ENCODE data around the gene HIBADH. TPM values are rescaled to one million over a fixed set of nuclear protein-coding genes. Genes with fewer than 3 reads are reported as not detected.

Gene HIBADH
- total RNA-seq, 1 experiment from 2014 or later = 33.7 TPM

- H3K4me1 Mint-ChIP-seq (ENCODE audit: low read depth, unreplicated experiment) = peaks cover 15% of the 10 kb centered on the region
- Histone ChIP-seq H3K4me3 (ENCODE audit: low read depth, low read length) (no peak overlapping the region), H3K27me3 (replicated peaks; ENCODE audit: control insufficient read depth, insufficient read depth, low read length) (no peaks in the 10 kb centered on the region), H3K4me1 (peaks cover 14% of the 10 kb centered on the region), H3K9me3 (no peaks in the 10 kb centered on the region), H3K36me3 (ENCODE audit: control insufficient read depth, insufficient read depth, low read length) (no peaks in the 10 kb centered on the region)
- no peak overlapping the region for H3K4me3 Mint-ChIP-seq (ENCODE audit: unreplicated experiment)
- no peak for TF ChIP-seq CTCF (IDR thresholded peaks at IDR 0.05; ENCODE audit: insufficient read depth in 1 of 2, low read depth in 1 of 2, low read length in 1 of 2, severe bottlenecking in 1 of 2, unreplicated experiment in 1 of 2)
- no peaks in the 10 kb centered on the region for H3K9me3 Mint-ChIP-seq (ENCODE audit: unreplicated experiment)
- no peaks in the 10 kb centered on the region for H3K27me3 Mint-ChIP-seq (ENCODE audit: insufficient read depth, unreplicated experiment)
- no peaks in the 10 kb centered on the region for H3K36me3 Mint-ChIP-seq (ENCODE audit: insufficient read depth, unreplicated experiment)
- POLR2A ChIA-PET = no interaction called here
- intact Hi-C loops (cut with micrococcal nuclease; ENCODE audit: unreplicated experiment) = no loop called here
- no TSS peak for BruUV-seq (replicated peaks)
- no peak overlapping the region for H3K27ac Mint-ChIP-seq (ENCODE audit: unreplicated experiment)
- no peak for DNase-seq
- CTCF ChIA-PET = no interaction called here
Measured at GRCh38 chr7:27518561-27519350, 143.9 kb downstream of the HIBADH start.

- intact Hi-C loops (cut with micrococcal nuclease; ENCODE audit: unreplicated experiment) = no loop called here
- Histone ChIP-seq H3K4me3 (ENCODE audit: low read depth, low read length) (no peak overlapping the region), H3K9me3 (no peaks in the 10 kb centered on the region), H3K36me3 (ENCODE audit: control insufficient read depth, insufficient read depth, low read length) (no peaks in the 10 kb centered on the region), H3K27me3 (replicated peaks; ENCODE audit: control insufficient read depth, insufficient read depth, low read length) (no peaks in the 10 kb centered on the region), H3K4me1 (peaks cover 14% of the 10 kb centered on the region)
- Mint-ChIP-seq H3K4me3 (ENCODE audit: unreplicated experiment) (no peak overlapping the region), H3K9me3 (ENCODE audit: unreplicated experiment) (no peaks in the 10 kb centered on the region), H3K4me1 (ENCODE audit: low read depth, unreplicated experiment) (peaks cover 15% of the 10 kb centered on the region), H3K36me3 (ENCODE audit: insufficient read depth, unreplicated experiment) (no peaks in the 10 kb centered on the region), H3K27ac (ENCODE audit: unreplicated experiment) (no peak overlapping the region), H3K27me3 (ENCODE audit: insufficient read depth, unreplicated experiment) (no peaks in the 10 kb centered on the region)
- CTCF ChIA-PET = no interaction called here
- POLR2A ChIA-PET = no interaction called here
- TF ChIP-seq CTCF (IDR thresholded peaks at IDR 0.05; ENCODE audit: insufficient read depth in 1 of 2, low read depth in 1 of 2, low read length in 1 of 2, severe bottlenecking in 1 of 2, unreplicated experiment in 1 of 2) = no peak
- no peak for DNase-seq
- no TSS peak for BruUV-seq (replicated peaks)
Measured at GRCh38 chr7:27516421-27516820, 146.3 kb downstream of the HIBADH start.

- no peak overlapping the region for H3K27ac Mint-ChIP-seq (ENCODE audit: unreplicated experiment)
- no peaks in the 10 kb centered on the region for H3K27me3 Mint-ChIP-seq (ENCODE audit: insufficient read depth, unreplicated experiment)
- no TSS peak for BruUV-seq (replicated peaks)
- TF ChIP-seq CTCF (IDR thresholded peaks at IDR 0.05; ENCODE audit: insufficient read depth in 1 of 2, low read depth in 1 of 2, low read length in 1 of 2, severe bottlenecking in 1 of 2, unreplicated experiment in 1 of 2) = no peak
- intact Hi-C loops (cut with micrococcal nuclease; ENCODE audit: unreplicated experiment) = no loop called here
- CTCF ChIA-PET = interaction anchor here (0.7 kb wide), 1 partner anchor 55 kb away, joined by 3 read pairs; no protein-coding TSS in a partner anchor
- Histone ChIP-seq H3K9me3 (no peaks in the 10 kb centered on the region), H3K4me3 (ENCODE audit: low read depth, low read length) (no peak overlapping the region), H3K36me3 (ENCODE audit: control insufficient read depth, insufficient read depth, low read length) (no peaks in the 10 kb centered on the region), H3K4me1 (peaks cover 14% of the 10 kb centered on the region), H3K27me3 (replicated peaks; ENCODE audit: control insufficient read depth, insufficient read depth, low read length) (no peaks in the 10 kb centered on the region)
- no peaks in the 10 kb centered on the region for H3K9me3 Mint-ChIP-seq (ENCODE audit: unreplicated experiment)
- POLR2A ChIA-PET = no interaction called here
- H3K4me3 Mint-ChIP-seq (ENCODE audit: unreplicated experiment) = no peak overlapping the region
- DNase-seq = no peak
- no peaks in the 10 kb centered on the region for H3K36me3 Mint-ChIP-seq (ENCODE audit: insufficient read depth, unreplicated experiment)
- H3K4me1 Mint-ChIP-seq (ENCODE audit: low read depth, unreplicated experiment) = peaks cover 15% of the 10 kb centered on the region
Measured at GRCh38 chr7:27515933-27516332, 146.8 kb downstream of the HIBADH start.
